ENCODE results near the gene SLC35E3.

DNA sequence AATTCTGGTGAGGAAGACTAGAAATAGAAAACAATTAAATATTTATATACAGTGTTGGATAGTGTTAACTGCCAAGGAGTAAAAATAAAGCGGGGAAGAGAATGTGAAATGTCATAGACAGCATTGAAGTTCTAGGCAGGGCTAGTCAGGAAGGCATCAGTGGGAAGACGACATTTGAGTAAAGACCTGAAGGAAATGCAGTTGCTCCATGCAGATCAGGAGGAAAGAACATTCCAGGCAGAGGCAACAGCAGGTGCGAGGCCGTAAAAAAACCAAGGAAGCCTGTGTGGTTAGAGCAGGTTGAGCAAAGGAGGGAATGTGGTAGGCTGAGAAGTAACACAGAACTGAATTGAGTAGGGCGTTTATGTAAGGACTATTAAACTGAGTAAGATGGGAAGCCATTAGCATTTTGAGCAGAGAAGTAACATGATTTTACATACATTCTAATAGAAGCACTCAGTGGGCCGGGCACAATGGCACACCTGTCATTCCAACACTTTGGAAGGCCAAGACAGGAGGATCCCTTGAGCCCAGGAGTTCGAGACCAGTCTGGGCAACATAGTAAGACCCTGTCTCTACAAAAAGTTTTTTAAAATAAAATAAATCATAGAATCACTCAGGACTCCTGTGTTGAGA lies 14.9 kb downstream of the SLC35E3 start:
- TF ChIP-seq, protein P1, sequence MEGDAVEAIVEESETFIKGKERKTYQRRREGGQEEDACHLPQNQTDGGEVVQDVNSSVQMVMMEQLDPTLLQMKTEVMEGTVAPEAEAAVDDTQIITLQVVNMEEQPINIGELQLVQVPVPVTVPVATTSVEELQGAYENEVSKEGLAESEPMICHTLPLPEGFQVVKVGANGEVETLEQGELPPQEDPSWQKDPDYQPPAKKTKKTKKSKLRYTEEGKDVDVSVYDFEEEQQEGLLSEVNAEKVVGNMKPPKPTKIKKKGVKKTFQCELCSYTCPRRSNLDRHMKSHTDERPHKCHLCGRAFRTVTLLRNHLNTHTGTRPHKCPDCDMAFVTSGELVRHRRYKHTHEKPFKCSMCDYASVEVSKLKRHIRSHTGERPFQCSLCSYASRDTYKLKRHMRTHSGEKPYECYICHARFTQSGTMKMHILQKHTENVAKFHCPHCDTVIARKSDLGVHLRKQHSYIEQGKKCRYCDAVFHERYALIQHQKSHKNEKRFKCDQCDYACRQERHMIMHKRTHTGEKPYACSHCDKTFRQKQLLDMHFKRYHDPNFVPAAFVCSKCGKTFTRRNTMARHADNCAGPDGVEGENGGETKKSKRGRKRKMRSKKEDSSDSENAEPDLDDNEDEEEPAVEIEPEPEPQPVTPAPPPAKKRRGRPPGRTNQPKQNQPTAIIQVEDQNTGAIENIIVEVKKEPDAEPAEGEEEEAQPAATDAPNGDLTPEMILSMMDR (IDR thresholded peaks at IDR 0.05; ENCODE audit: insufficient read depth, low read depth, low read length): no peak
- TF ChIP-seq EZH2 (IDR thresholded peaks at IDR 0.05; ENCODE audit: insufficient read depth, low read length): no peak
